Stomach (tissue), 9 donors: ENCODE data around the gene CCDC88C. TPM values are rescaled to one million over a fixed set of nuclear protein-coding genes. Genes with fewer than 3 reads are reported as not detected.

Source experiments
- DNase-seq, 2 donors: peaks; one replicate each; pipeline versions ENCODE4 v3.0.0 to v3.0.0-alpha.2; 2013 to 2019
- H3K27ac ChIP-seq, 5 donors: fragments of 200-600 bp in 4 of 5; sonication (generic) in 4 of 5; one replicate each; pipeline ENCODE4 v1.5.1; 2013 to 2019; ENCODE audit warnings: mild to moderate bottlenecking in 1 of 5, moderate library complexity in 1 of 5
- H3K27me3 ChIP-seq, 3 donors: fragments of 200-600 bp; sonication (generic); one replicate each; pipeline ENCODE4 v1.5.1; 2017 to 2019; ENCODE audit warnings: mixed run types in 1 of 3
- H3K36me3 ChIP-seq, 4 donors: fragments of 200-600 bp; sonication (generic); 1 replicate in 3 of 4; 2 replicates in 1 of 4; pipeline ENCODE4 v1.5.1; 2016 to 2019
- H3K4me1 ChIP-seq, 4 donors: fragments of 200-600 bp; sonication (generic); one replicate each; pipeline ENCODE4 v1.5.1; 2016 to 2019
- H3K4me3 ChIP-seq, 4 donors: fragments of 200-600 bp; sonication (generic) in 3 of 4; one replicate each; pipeline ENCODE4 v1.5.1; 2016 to 2019; ENCODE audit warnings: mild to moderate bottlenecking in 1 of 4
- H3K9me3 ChIP-seq, 4 donors: fragments of 200-600 bp; sonication (generic); one replicate each; pipeline ENCODE4 v1.5.1; 2016 to 2019
- EP300 ChIP-seq: sonication (generic); formaldehyde crosslinking; IDR thresholded peaks from one replicate; pipeline ENCODE4 v1.6.1; 2017; ENCODE audit warnings: antibody characterized with exemption
- POLR2A ChIP-seq, 4 donors: fragments of 450-650 bp; IDR thresholded peaks; one replicate each; pipeline ENCODE4 v1.6.1; 2016; ENCODE audit warnings: antibody characterized with exemption in 4 of 4, control low read depth in 2 of 4, mild to moderate bottlenecking in 1 of 4, moderate library complexity in 1 of 4
- POLR2AphosphoS5 ChIP-seq, 3 donors: sonication (generic); formaldehyde crosslinking; IDR thresholded peaks; one replicate each; pipeline ENCODE4 v1.6.1; 2016; ENCODE audit warnings: antibody characterized with exemption in 3 of 3
- WGBS, 5 donors: extraction: QIAGEN DNeasy Blood & Tissue Kit in 3 of 5; methylation state at CpG; one replicate each; pipeline versions ENCODE4 v1.1.5 to v1.1.7; 2013 to 2018; 5-methylcytosine and 5-hydroxymethylcytosine counted together
- intact Hi-C: fragments of 100-400 bp; cut with DNase I; formaldehyde crosslinking; loops from one replicate; pipeline ENCODE4 v1.15.1; 2023; ENCODE audit warnings: low total_unique reads
- polyA plus RNA-seq, 3 donors: library from polyadenylated mRNA; stranded (reverse); fragments of 200-250 nt; gene quantifications; one replicate each; pipeline ENCODE4 v1.2.3, GENCODE V29; 2013
- total RNA-seq, 5 donors: library from RNA; depleted of rRNA; stranded (reverse); fragments of >200 nt; gene quantifications; one replicate each; pipeline versions ENCODE4 v1.1.0 to v1.2.3, GENCODE V29; 2014 to 2016
- TF ChIP-seq, protein P1 (sequence below), 7 experiments: fragments of 450-650 bp in 4 of 7; fragments of 200-600 bp in 3 of 7; sonication (generic) in 3 of 7; IDR thresholded peaks; one replicate each; pipeline ENCODE4 v1.5.1; 2016 to 2019; ENCODE audit warnings: antibody characterized with exemption in 7 of 7, control low read depth in 2 of 7, mild to moderate bottlenecking in 1 of 7
- donor health status: healthy with polysubstance abuse.
- donor health status: Bipolar disorder and iron deficiency.
- donor health status: healthy.

The CCDC88C gene
- total and polyA plus RNA-seq, 8 donors: 10.5 to 66.9 (median 22.3) TPM

DNA sequence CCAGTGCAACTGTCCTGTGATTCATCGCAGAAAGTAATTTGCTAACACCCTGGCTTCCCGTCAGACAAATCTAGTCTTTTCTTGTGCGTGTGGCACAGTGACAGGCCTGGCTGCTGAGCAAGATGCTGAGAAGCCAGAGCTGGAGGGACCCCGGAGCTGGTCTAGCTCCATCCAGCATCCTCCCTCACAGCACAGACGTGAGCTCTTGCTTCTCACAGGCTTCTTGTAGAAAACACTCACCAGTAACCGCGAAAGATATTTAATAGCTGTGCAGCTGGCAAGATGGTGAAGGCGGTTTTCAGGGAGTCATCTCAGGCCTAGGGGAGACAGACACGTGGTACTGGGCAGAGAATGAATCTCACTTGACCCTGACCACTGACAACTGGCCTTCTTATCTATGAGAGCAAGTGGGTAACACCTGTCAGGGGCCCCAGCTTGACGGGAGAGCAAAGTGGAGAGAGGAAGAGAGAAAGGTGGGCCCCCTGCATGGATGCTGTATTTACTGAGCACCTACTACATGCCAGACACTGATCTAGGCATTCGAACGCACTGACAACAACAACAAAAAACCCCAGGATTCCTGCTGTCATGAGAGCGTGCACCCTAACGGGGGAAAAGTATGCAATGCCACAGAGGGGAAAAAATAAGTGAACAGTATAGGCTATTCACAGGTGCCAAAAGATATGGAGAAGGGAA, 63.3 kb downstream of the CCDC88C start:
- 69 to 88% (median 86%) methylated on average over 14 of the region's 14 CpGs for WGBS, 5 donors
- no peak overlapping the region for H3K4me3 ChIP-seq
- no peaks in the 10 kb centered on the region for H3K9me3 ChIP-seq
- no peak for DNase-seq
- H3K27me3 ChIP-seq: no peaks in the 10 kb centered on the region
- intact Hi-C loops: loop anchor here (10.0 kb wide), 1 partner anchor 60 kb away; the partner anchor contains the start of gene CCDC88C
- peak overlapping the region in 1 of 5 donors; percentile 42 for H3K27ac ChIP-seq
- H3K4me1 ChIP-seq: peaks cover 29 to 48% (median 47%) of the 10 kb centered on the region in 4 donors
- TF ChIP-seq POLR2A (IDR thresholded peaks at IDR 0.05) (no peak), EP300 (no peak), POLR2AphosphoS5 (IDR thresholded peaks at IDR 0.05) (no peak)
- TF ChIP-seq, protein P1, sequence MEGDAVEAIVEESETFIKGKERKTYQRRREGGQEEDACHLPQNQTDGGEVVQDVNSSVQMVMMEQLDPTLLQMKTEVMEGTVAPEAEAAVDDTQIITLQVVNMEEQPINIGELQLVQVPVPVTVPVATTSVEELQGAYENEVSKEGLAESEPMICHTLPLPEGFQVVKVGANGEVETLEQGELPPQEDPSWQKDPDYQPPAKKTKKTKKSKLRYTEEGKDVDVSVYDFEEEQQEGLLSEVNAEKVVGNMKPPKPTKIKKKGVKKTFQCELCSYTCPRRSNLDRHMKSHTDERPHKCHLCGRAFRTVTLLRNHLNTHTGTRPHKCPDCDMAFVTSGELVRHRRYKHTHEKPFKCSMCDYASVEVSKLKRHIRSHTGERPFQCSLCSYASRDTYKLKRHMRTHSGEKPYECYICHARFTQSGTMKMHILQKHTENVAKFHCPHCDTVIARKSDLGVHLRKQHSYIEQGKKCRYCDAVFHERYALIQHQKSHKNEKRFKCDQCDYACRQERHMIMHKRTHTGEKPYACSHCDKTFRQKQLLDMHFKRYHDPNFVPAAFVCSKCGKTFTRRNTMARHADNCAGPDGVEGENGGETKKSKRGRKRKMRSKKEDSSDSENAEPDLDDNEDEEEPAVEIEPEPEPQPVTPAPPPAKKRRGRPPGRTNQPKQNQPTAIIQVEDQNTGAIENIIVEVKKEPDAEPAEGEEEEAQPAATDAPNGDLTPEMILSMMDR (IDR thresholded peaks at IDR 0.05): no peak
- peaks cover 0 to 18% (median 10%) of the 10 kb centered on the region in 4 donors for H3K36me3 ChIP-seq

DNA sequence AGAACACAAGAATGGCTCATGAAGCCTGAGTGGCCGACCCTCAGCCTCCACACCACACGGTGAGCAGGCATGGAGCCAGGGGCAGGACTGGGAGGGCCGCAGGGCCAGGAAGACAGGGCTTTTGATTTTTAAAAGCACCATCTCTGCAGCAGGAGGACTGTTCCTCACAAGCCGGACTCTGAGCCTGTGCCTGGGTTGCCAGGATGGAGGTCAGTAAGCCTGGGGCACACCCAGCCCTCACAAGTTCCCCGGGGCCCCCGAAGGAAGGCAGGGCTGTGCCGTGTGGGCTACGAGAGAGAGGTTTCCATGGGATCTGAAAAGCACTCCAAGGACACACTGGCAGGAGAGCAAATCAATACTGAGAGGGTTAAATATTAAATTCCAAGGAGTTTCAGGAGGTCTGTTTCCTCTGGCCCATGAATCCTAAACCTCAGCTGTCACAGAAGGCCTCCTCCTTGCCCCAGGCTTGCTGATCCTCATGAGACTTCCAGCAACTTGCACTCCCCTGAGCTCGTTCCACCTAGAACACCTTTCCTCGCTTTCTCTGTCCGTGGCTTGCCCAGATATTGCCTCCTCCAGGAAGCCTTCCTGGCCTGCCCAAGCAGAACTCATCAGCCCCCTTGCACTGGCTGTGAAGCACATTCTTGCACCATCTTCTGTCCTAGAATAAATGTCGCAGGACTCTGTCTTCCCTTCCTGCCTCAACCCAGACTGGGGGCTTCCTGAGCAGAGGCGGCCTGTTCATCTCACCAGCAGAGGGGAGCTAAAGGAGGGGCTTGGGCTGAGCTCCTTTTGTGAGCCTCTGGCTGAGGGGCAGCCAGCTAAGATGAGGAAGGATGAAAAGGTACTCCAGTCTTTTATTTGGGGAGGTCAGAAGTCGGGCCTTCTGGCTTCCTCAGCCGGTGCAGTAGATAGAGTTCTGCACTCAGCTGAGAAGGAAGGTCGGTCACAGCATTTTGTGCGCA, 64.6 kb downstream of the CCDC88C start:
- 64 to 71% (median 68%) methylated on average over 16 to 17 of the region's 17 CpGs for WGBS, 5 donors
- Histone ChIP-seq H3K9me3 (no peaks in the 10 kb centered on the region), H3K36me3 (peaks cover 0 to 5% (median 2%) of the 10 kb centered on the region in 4 donors), H3K4me3 (no peak overlapping the region), H3K27me3 (no peaks in the 10 kb centered on the region), H3K27ac (peak overlapping the region in 4 of 5 donors; percentile 54 to 86 (median 64)), H3K4me1 (peaks cover 37 to 60% (median 58%) of the 10 kb centered on the region in 4 donors)
- intact Hi-C loops: loop anchor here (10.0 kb wide), 1 partner anchor 62 kb away; the partner anchor contains the start of gene CCDC88C
- TF ChIP-seq POLR2AphosphoS5 (IDR thresholded peaks at IDR 0.05): no peak
- TF ChIP-seq, protein P1 (IDR thresholded peaks at IDR 0.05): no peak
- no peak for TF ChIP-seq EP300
- no peak for TF ChIP-seq POLR2A (IDR thresholded peaks at IDR 0.05)
- peak in 1 of 2 donors; percentile 69 for DNase-seq

DNA sequence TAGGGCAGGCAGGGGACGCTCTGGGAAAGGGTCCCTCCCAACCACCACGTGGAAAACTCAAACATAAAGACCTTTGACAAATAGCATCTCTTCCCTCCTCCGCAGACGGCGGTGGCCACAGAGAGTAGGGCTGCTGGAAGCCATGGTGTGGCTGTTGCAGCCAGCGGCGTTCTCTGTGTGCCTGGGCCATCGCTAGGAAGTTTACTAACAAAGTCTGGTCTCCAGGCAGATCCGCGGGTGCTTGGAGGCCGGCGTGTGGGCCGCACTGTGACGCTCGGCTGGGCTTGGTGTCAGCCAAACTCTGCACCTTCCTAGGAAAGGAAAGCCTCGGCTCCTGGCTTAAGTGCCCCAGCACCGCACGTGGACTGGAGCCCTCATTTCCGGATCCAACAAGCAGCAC, 65.6 kb downstream of the CCDC88C start:
- 18 to 37% (median 23%) methylated on average over 19 of the region's 19 CpGs for WGBS, 5 donors
- TF ChIP-seq EP300 (no peak), POLR2AphosphoS5 (IDR thresholded peaks at IDR 0.05) (peak in 1 of 3 donors; percentile 10)
- TF ChIP-seq, protein P1 (IDR thresholded peaks at IDR 0.05): no peak
- DNase-seq: peak; percentile 60 to 79
- H3K9me3 ChIP-seq: no peaks in the 10 kb centered on the region
- peak overlapping the region in 1 of 4 donors; percentile 37 for H3K4me3 ChIP-seq
- H3K36me3 ChIP-seq: no peaks in the 10 kb centered on the region
- H3K4me1 ChIP-seq: peaks cover 37 to 61% (median 58%) of the 10 kb centered on the region in 4 donors
- H3K27me3 ChIP-seq: no peaks in the 10 kb centered on the region
- intact Hi-C loops: loop anchor here (10.0 kb wide), 1 partner anchor 63 kb away; the partner anchor contains the start of gene CCDC88C
- peak overlapping the region in 4 of 5 donors; percentile 54 to 86 (median 64) for H3K27ac ChIP-seq

DNA sequence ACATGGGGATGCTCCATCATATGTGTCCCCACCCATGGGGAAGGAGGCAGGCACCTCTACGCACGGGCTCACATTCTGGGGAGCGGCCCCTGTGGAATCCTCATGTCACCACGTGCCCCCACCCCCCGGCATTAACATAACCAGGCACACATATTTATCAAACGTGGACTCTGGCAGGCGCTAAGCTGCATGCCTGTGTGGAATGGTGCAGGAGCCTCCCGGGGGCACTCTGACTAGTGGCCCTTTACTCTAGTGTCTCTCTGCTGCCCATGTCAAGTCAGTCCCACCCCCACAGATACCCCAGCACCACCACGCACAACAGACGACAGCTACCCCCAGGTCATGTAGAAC, 66.1 kb downstream of the CCDC88C start:
- H3K36me3 ChIP-seq: no peaks in the 10 kb centered on the region
- intact Hi-C loops: loop anchor here (10.0 kb wide), 1 partner anchor 63 kb away; the partner anchor contains the start of gene CCDC88C
- H3K9me3 ChIP-seq: no peaks in the 10 kb centered on the region
- TF ChIP-seq EP300 (no peak), POLR2A (IDR thresholded peaks at IDR 0.05) (no peak), POLR2AphosphoS5 (IDR thresholded peaks at IDR 0.05) (no peak)
- TF ChIP-seq, protein P1 (IDR thresholded peaks at IDR 0.05): no peak
- peaks cover 37 to 67% (median 61%) of the 10 kb centered on the region in 4 donors for H3K4me1 ChIP-seq
- H3K4me3 ChIP-seq: peak overlapping the region; percentile 21 to 37 (median 29)
- peak in 1 of 2 donors; percentile 58 for DNase-seq
- 33 to 63% (median 47%) methylated on average over 9 to 10 of the region's 10 CpGs for WGBS, 5 donors
- peak overlapping the region; percentile 29 to 86 (median 59) for H3K27ac ChIP-seq
- no peaks in the 10 kb centered on the region for H3K27me3 ChIP-seq
